NCI-H187 treated with DMSO at 0.1 percent for 48 hours (cell line): ENCODE results near the gene SOST.

Experiments
- DNase-seq: peaks from one replicate; lab custom pipeline; 2025; lab: John Stamatoyannopoulos, UW

SOST gene

DNA sequence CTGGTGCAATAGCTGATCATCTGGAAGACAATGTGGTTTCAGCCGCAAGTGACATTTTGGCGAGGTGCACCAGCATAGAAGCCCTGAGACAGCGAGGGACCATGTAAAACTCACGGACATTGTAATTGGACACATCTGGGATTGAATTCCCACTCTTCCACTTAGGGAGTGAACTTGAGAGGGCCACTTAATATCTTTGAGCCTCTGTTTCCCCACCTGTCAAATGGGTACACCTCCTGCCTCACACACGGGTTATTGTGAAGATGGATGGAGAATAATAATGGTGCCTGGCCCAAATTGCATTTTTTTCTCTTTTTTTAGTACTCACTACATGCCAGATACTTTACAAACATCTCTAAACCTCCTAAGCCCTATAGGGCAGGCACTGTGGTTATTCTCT lies 51.4 kb downstream of the SOST start:
- DNase-seq: no peak

- no peak for DNase-seq
These were observed 52.4 kb downstream of the SOST start for GRCh38 chr17:43706235-43706634.
